Ishikawa (cell line): ENCODE results near the gene TIE1.

Experiments used
- CEBPB ChIP-seq: IDR thresholded peaks from 2 replicates; pipeline ENCODE4 v1.6.1; 2012
- NFIC ChIP-seq: IDR thresholded peaks from 2 replicates; pipeline ENCODE4 v1.6.1; 2012
- TAF1 ChIP-seq: IDR thresholded peaks from 2 replicates; pipeline ENCODE4 v1.6.1; 2012; ENCODE audit warnings: low read depth, mild to moderate bottlenecking
- TEAD4 ChIP-seq: IDR thresholded peaks from 2 replicates; pipeline ENCODE4 v1.6.1; 2012

GRCh38 chr1:43334453-43335205 is 33.8 kb downstream of the TIE1 start:
- TF ChIP-seq NFIC: no peak
- no peak for TF ChIP-seq CEBPB
- no peak for TF ChIP-seq TAF1
- TF ChIP-seq TEAD4: no peak
